HG03342 (cell line): ENCODE results near the gene TPO.
"Not testable (repeated sequence)": the region's sequence is repeated elsewhere in the genome, so short reads cannot be mapped to it uniquely, and the experiment has no call there.

Experiments used
- ATAC-seq: cut with Tn5 transposase; IDR thresholded peaks from one replicate; pipeline ENCODE4 v1.9.1; 2021; ENCODE audit warnings: mild to moderate bottlenecking, moderate library complexity; ENCODE audit not compliant: unreplicated experiment

Gene TPO

DNA sequence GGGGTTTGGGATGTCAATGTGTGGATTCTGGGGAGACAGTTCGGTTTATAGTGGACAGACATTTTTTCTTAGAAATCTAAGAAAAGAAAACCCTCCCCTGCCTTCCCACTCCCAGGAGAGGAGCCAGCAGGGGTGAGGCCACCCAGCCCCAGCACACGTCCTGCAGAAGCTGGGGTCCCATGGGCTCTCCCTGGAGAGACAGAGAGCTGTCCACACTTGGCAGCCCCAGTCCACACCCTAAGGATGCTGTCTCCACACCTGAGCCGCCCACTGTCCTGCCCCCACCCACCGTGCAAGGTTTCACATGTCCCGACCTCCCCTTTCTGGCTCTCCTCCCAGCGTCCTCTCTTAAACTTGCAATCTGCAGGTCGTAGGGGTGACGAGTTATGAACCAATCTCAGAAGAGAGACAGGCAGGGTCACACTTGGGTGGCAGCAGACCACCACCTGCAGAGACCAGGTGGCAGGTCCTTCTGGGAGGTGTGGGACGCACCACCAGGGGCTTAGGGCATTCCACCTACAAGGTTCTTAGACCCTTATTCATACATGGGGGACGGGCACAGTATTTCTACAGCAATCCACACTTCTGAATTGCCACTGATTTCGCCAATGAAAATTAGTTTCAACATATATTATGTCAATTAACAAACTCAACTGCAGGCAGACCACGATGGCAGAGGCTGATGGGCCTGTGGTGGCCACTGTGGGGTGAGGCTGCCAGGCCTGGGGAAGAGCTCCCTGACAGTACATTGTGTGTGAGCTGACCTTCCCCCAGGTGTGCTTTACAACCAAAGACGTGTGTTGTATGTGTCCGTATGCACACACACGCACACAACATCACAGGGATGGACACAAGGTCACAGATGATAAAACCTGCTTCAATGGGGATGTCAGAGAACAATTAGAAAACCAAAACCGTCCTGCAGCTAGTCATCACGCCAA lies 158.5 kb downstream of the TPO start:
- ATAC-seq, result no peak

DNA sequence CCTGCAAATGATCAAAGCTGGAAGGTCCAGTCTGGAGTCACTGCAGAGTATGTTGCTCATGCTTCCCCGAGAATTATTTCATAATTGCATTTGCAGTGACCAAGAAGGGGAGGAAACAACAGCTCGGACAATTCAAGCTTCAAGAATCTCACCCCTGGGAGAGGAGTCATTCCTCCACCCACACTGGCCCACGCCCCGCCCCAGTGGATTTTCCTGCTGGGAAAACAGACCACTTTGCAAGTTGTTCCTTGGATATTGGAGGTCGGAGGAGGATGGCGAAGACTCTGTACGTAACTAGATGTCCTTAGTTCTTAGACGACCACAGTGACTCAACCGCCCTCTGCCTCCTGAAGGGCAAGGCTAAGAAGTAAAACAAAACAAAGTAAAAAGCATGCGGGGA lies 159.4 kb downstream of the TPO start:
- no peak for ATAC-seq

DNA sequence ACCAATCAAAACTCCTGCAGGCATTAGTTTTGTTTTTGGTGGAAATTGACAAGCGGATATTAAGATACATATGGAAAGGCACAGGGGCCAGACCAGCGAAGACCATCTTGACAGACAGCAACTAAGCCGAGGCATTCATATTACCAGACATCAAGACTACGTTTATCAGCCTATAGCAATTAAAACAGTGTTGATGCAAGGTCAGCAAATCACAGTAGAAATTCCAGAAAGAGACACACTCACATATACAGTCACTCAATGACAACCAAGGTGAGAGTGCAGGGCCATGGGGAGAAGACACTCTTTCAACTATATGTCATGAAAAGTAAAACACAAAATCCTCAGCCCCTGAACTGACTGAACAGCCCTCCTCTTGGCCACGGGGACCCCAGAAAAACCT lies 164.6 kb downstream of the TPO start:
- ATAC-seq, result no peak

DNA sequence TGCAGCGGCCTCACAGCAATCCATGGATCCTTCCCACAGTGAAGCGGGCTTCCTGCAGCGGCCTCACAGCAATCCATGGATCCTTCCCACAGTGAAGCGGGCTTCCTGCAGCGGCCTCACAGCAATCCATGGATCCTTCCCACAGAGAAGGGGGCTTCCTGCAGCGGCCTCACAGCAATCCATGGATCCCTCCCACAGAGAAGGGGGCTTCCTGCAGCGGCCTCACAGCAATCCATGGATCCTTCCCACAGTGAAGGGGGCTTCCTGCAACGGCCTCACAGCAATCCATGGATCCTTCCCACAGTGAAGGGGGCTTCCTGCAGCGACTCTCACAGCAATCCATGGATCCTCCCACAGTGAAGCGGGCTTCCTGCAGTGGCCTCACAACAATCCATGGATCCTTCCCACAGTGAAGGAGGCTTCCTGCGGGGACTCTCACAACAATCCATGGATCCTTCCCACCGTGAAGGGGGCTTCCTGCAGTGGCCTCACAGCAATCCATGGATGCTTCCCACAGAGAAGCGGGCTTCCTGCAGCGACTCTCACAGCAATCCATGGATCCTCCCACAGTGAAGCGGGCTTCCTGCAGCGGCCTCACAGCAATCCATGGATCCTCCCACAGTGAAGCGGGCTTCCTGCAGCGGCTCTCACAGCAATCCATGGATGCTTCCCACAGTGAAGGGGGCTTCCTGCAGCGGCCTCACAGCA lies 168.1 kb downstream of the TPO start:
- not testable (repeated sequence) for ATAC-seq

DNA sequence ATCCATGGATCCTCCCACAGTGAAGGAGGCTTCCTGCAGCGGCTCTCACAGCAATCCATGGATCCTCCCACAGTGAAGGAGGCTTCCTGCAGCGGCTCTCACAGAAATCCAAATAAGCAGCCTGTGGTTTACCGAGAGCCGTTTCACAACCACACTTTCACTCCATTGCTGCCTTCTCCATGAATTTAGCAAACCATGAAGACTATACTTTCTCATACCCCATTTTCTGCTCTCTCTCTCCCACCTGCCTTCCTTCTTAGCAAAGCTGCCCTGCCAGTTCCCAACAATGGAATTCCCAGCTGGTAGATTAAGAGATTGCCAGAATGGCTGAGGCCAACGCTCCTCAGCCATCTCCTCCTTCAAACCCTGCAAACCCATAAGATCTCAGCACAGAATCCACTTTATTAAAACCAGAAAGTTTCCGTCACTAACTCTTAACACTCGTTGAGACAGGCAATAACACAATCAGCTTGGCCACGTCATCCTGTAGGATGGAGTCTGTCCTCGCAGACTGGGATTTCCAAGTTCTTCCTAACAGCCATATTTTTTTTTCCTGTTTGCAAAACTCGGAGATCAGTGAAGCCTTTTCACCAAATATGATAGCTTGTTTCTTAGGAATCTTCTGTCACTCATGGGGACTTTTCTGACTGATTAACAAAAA lies 168.8 kb downstream of the TPO start:
- ATAC-seq, result no peak

DNA sequence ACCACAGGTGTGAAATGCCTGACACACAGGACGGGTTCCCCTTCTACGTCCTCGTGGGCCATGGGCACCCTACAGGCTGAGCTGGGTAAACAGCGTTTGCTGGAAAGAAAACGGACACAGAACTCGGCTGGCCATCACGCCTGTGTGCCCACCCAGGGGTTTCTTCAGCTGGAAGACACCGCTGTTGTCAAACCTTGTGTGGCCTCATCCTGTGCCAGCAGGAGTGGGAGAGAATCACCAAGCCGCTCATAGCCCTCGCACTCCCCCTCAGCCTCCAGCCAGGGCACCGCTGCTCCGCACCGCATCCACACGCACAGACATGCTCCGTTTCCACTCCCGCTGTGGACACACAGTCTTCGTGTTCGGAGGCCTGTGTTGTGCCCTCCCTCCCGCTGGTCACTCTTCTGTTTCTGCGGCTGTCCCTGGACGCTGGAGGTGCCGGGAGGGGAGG lies 169.7 kb downstream of the TPO start:
- ATAC-seq, result no peak

DNA sequence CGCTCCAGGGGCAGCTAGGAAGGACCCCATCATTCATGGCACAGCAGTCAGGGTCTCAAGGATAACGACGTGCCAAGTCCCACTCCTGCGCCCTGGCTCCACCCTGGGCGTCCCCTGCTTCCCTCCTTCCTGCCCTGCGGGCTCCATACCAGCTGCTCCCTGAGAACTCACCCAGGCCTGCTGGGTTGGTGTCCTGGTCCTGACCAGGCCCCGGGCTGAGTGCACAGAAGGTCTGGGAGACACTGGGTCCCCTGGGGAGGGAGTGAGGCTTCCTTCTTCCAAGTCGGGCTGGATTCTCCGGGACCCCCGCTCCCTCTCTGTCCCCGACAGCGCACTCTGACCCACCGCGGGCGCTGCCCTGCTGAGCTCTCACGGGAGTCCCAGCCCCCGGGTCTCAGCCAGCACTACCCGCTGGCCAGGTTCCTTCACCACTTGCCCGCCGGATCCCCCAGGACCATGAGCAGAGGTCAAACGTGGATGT lies 170.8 kb downstream of the TPO start:
- no peak for ATAC-seq

DNA sequence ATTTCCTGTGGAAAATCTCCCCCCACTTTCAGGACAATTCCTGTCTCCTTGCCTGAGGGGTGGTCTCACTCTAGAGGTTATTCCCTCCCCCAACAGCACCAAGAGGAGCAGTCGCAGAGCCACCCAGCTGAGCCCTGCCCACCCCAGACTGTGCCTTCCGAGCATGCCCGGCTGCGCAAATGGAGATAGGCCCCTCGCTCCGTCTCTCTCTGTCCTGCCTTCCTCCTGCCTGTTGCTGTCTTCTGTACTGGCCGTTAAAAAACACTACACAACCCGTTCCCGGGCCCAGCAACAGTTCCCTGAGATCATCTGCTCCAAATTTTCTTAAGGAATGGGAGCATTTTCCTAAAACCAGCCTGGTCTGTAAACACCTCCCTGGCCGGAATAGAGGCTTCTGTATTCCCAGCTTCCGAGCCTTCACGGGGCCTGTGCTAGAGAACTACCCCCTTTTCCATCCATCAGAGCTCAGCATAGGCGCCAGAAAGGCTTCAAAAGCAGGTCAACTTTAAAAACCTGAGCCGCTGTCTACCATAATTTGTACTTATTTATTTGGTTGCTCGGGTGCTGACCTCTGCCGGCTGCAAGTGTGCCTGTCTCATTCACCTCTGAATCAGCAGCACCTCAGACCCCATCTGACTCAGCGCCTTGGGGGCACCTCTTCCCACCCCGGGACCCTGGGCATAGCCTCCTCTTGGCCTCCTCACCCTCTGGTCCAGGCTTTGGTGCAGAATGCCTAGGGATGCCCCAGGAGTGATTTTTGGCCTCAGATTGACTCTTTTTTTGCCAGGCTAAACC lies 171.6 kb downstream of the TPO start:
- ATAC-seq, result no peak

DNA sequence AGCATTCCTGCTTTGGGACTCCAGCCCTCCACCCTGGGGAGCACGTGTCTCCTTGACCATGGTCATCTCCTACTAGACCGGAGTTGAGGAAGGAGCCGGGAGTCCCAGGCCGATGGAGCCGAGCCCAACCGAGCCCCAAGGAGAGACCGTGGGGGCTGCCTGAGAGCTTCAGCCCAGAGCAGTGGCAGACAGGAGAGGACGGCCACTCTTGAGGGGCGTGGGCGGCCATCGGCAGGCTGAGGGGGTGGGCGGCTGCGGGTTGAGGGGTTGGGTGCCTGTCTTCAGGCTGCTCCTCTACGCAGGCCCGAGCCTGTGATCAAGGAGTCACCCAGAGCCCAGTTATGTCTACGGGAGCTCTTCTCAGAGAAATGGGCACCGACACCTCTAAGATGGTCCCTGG lies 172.4 kb downstream of the TPO start:
- no peak for ATAC-seq

DNA sequence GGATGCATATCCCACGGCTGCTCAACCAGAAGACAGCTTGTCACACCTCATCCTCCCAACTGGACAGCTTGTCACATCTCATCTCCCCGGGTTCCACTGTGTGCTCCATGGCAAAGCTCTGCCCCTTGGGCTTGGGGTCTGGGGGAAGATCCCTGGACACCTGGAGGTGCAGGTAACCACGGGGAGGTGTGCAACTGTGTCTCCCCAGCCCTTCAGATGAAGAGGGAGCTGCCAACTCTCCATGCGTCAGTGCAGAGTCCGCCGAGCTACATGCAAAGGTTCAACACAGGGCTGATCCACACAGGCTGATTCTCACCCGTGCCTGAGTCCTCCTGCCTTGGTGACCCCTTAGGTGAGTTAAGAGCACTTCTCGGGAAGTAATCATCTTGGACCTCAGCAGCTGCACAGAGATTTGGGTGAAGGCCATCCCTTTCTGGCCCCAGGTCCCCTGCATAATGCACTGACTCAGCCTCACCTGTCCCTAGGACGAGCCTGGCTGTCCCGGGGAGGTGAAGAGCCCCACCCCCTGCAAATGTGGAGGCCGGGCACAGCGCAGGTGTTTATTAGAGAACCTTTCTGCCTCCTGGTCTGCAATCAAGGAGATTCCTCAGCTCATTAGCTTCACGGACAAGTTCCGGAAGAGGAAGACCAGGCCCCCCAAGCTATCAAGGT lies 173.1 kb downstream of the TPO start:
- no peak for ATAC-seq

DNA sequence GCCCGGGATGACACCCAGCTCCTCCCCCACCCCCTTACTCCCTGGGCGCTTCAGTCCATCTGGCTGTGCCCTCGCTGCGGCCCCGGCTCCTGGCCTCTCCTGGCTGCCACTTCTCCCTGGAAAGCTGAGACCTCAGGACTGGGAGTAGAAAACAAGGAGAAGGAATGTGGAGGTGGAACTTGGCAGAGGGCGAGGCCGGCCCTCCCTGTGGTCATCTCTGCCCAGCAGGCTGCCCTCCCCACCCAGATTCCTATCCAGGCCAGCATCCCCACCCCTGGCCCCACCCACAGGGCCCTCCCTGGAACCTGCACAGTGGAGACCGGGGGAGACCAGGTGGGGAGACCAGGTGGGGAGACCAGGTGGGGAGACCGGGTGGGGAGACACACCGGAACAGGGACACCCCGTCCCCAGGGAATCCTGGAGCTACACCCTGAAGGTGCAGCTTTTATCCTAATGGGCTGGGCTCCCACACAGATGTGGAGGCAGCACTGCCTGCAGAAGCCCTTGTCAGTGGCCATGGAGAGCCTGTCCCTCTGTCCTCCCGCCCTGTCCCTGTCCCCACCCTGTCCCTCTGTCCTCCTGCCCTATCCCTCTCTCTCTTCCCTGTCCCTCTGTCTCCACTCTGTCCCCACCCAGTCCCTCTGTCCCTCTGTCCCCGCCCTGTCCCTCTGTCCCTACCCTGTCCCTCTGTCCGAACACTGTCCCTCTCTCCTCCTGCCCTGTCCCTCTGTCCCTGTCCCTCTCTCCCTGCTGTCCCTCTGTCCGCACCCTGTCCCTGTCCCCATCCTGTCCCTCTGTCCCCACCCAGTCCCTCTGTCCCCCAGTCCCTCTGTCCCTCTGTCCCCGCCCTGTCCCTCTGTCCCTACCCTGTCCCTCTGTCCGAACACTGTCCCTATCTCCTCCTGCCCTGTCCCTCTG lies 173.9 kb downstream of the TPO start:
- no peak for ATAC-seq

DNA sequence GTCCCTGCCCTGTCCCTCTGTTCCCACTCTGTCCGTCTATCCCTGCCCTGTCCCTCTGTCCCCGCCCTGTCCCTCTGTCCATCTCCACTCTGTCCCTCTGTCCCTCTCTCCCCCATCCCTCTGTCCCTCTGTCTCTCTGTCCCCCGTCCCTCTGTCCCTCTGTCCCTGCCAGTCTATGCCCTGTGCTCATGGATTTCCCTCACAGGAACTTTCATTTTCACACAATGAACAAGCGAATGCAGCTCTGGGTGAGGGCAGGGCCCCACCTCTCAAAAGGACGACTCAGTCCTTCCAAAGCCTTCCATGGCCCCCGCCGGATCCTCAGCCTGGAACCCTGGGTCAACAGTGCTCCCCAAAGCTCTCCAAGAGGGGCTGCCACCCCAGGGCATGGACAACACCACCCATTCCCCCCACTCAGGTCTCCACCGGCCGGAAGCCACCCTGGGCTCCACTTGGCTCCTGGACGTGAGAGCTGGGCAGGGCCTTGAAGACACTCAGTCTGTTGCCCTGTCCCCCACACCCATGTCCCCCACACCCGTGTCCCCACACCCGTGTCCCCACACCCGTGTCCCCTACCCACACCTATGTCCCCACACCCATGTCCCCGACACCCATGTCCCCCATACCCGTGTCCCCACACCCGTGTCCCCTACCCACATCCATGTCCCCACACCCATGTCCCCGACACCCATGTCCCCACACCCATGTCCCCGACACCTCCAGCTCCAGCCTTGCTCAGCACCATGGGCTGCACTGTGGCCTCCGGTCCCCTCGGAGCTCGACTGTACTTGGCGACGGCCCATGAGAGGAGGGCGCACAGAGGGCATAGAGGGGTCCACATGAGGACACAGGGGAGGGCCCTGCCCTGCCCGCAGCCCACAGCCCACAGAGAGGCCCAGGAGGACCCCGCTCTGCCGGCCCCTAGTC lies 175.1 kb downstream of the TPO start:
- no peak for ATAC-seq

DNA sequence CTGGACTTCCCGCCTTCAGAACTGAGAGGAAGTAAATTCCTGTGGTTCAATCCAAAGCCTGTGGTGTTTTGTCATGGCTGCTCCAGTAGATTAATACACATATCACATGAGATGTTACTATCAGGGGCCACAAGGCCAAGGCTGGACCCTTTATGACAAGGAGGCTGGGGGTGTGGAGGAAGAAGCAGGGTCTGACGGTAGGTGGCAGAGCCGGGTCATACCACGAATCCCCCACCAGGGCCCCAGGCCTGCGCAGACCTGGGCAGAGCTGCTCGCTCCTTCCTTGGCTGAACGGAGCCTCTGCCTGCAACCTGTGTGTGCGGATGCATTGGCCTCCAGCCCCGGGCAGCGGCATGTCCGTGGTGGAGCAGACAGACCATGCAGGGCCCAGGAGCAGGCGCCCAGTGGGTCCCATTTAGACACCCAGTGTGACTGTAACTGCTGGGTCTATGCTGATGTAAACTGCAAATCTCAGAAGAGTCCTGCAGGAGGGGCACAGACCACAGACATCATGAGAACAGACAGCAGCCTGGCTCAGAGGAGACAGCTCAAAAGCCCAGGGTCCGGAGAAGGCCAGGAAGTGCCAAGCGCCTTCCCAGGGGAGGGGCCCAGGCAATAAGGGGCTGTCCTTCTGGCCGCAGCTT lies 175.8 kb downstream of the TPO start:
- no peak for ATAC-seq

DNA sequence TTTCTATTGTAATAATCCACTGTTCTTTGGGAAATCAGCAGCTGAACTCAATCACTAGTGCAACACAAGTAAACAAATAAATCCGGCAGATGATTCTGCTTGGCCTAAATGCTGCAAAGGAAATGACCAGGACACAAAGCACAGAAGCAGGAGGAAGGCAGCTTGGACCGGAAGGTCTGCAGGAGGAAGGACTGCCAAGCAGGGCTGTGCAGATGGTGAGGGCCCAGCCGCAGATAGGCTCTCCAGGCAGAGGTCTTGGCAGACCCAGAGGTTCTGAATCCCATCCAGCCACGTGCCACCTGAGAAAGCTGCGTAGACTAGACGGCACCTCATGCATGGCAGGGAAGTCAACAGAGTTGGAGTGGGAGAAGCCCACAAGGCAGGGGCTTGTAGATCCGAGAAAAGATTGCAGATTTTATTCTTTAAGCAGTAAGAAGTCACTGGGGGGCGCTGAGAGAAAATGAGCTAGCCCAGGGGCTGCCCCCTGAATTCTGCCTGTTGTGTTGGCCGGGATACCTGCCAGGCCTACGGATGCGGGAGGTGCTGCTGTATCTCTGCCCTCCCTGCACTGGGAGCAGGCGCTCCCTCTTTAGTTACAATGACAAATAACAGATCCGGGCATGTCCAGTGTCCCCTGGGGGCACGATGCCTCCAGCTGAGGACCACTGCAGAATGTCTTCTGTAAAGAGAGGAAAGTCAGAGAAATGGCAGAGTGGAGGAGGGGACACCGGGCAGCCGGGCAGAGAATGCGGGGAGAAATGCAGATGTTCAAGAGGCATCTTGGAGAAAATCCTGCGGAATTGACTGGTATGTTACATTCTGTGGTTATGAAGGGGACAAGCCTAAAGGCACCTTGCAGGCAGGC lies 177.6 kb downstream of the TPO start:
- no peak for ATAC-seq

DNA sequence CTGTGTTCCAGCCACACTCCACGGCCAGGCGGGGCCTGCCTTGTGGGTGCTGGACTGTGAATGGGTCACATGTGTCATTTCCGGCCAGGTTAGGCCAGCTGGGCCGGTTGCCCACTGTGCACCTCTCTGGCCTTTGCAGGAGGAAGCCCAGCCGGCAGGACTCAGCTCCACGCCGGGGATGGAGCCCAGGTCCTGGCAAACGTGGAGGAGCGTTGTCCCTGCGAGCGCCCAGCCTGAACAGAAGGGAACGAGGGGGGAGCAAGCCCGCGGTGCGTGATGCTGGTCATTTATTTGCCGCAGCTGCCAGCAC lies 178.2 kb downstream of the TPO start:
- ATAC-seq, result no peak
